ENCODE measurements around the gene CCDC170.
"Not testable (repeated sequence)": the region's sequence is repeated elsewhere in the genome, so short reads cannot be mapped to it uniquely, and the experiment has no call there.

Gene CCDC170

GRCh38 chr6:151493804-151494234 lies at the start of gene CCDC170:
CCDC170 (plus strand) TSS chr6:151494017; CDS start chr6:151494129, 112 bp downstream.
- peak; percentile 45 for DNase-seq

- DNase-seq = no peak
Measured at GRCh38 chr6:151445482-151445881, 48.3 kb upstream of the CCDC170 start.

- DNase-seq = no peak
Measured at GRCh38 chr6:151447237-151447636, 46.6 kb upstream of the CCDC170 start.

- no peak for DNase-seq
Measured at GRCh38 chr6:151448623-151449022, 45.2 kb upstream of the CCDC170 start.

- DNase-seq = not testable (repeated sequence)
Measured at GRCh38 chr6:151450928-151451327, 42.9 kb upstream of the CCDC170 start.

- DNase-seq = no peak
Measured at GRCh38 chr6:151451417-151451949, 42.3 kb upstream of the CCDC170 start.

- DNase-seq = peak; percentile 100
Measured at GRCh38 chr6:151451950-151452749, 41.7 kb upstream of the CCDC170 start, which contains the start of gene RMND1. RMND1 (minus strand) TSS chr6:151452126; CDS start chr6:151445811, 6,315 bp downstream.

- DNase-seq = no peak
Measured at GRCh38 chr6:151452750-151453427, 40.9 kb upstream of the CCDC170 start.

GRCh38 chr6:151455751-151456398 lies 37.9 kb upstream of the CCDC170 start:
- DNase-seq = not testable (repeated sequence)

- no peak for DNase-seq
Measured at GRCh38 chr6:151461673-151462072, 32.1 kb upstream of the CCDC170 start.

- DNase-seq = no peak
Measured at GRCh38 chr6:151464702-151465101, 29.1 kb upstream of the CCDC170 start.

- peak; percentile 55 for DNase-seq
Measured at GRCh38 chr6:151475653-151476523, 17.9 kb upstream of the CCDC170 start.

- DNase-seq = no peak
Measured at GRCh38 chr6:151477726-151478125, 16.1 kb upstream of the CCDC170 start.

- no peak for DNase-seq
Measured at GRCh38 chr6:151478670-151479069, 15.1 kb upstream of the CCDC170 start.

- DNase-seq = peak; percentile 71
Measured at GRCh38 chr6:151481786-151482185, 12.0 kb upstream of the CCDC170 start.

- peak; percentile 91 for DNase-seq
Measured at GRCh38 chr6:151482290-151482689, 11.5 kb upstream of the CCDC170 start.

- DNase-seq = no peak
Measured at GRCh38 chr6:151483994-151484393, 9.8 kb upstream of the CCDC170 start.

- peak; percentile 25 for DNase-seq
Measured at GRCh38 chr6:151488226-151488625, 5.6 kb upstream of the CCDC170 start.

- DNase-seq = no peak
Measured at GRCh38 chr6:151490996-151491395, 2.8 kb upstream of the CCDC170 start.

GRCh38 chr6:151493161-151493803 lies 535 bp upstream of the CCDC170 start:
- DNase-seq = peak; percentile 48

GRCh38 chr6:151494235-151494935 lies 568 bp downstream of the CCDC170 start:
- peak; percentile 41 for DNase-seq

All from inflammatory macrophage treated with lipopolysaccharide for 4 hours (primary cell).